Lung (tissue), 12 donors: ENCODE measurements around the gene XPR1. TPM values are rescaled to one million over a fixed set of nuclear protein-coding genes. Genes with fewer than 3 reads are reported as not detected.

Experiments
- ATAC-seq: fragments of 200-7000 bp; cut with Tn5 transposase; one replicate; pipeline ENCODE4 v1.9.1; 2020; ENCODE audit warnings: moderate number of reproducible peaks; ENCODE audit not compliant: insufficient read depth, low FRiP score
- DNase-seq, 3 donors: peaks; one replicate each; pipeline ENCODE4 v3.0.0-alpha.2; 2013 to 2017
- H3K27ac ChIP-seq, 2 donors: one replicate each; pipeline ENCODE4 v1.5.1; 2013; ENCODE audit warnings: mild to moderate bottlenecking in 2 of 2, moderate library complexity in 2 of 2, control low read depth in 1 of 2, inconsistent platforms in 1 of 2, low read depth in 1 of 2, low read length in 1 of 2
- H3K27me3 ChIP-seq, 3 donors: one replicate each; pipeline ENCODE4 v1.5.1; 2013; ENCODE audit warnings: low read length in 2 of 3; ENCODE audit not compliant: control insufficient read depth in 3 of 3, insufficient read depth in 3 of 3
- H3K36me3 ChIP-seq, 4 donors: one replicate each; pipeline ENCODE4 v1.5.1; 2013; ENCODE audit warnings: low read length in 4 of 4, mild to moderate bottlenecking in 1 of 4, moderate library complexity in 1 of 4; ENCODE audit not compliant: control insufficient read depth in 4 of 4, insufficient read depth in 4 of 4
- H3K4me1 ChIP-seq, 5 donors: one replicate each; pipeline ENCODE4 v1.5.1; 2013; ENCODE audit warnings: low read length in 5 of 5, mild to moderate bottlenecking in 2 of 5, moderate library complexity in 1 of 5; ENCODE audit not compliant: control insufficient read depth in 5 of 5, insufficient read depth in 5 of 5
- H3K4me3 ChIP-seq: one replicate; pipeline ENCODE4 v1.5.1; 2013; ENCODE audit warnings: mild to moderate bottlenecking, control low read depth, moderate library complexity
- H3K9ac ChIP-seq, 2 donors: one replicate each; pipeline ENCODE4 v1.5.1; 2013; ENCODE audit warnings: low read length in 2 of 2, control low read depth in 1 of 2; ENCODE audit not compliant: insufficient read depth in 1 of 2
- H3K9me3 ChIP-seq, 4 donors: one replicate each; pipeline ENCODE4 v1.5.1; 2013; ENCODE audit warnings: low read length in 3 of 4, mild to moderate bottlenecking in 1 of 4, moderate library complexity in 1 of 4; ENCODE audit not compliant: control insufficient read depth in 4 of 4, insufficient read depth in 3 of 4
- CTCF ChIP-seq: IDR thresholded peaks from 2 replicates; pipeline ENCODE4 v1.5.1; 2012; ENCODE audit warnings: mild to moderate bottlenecking; ENCODE audit errors: control extremely low read depth, extremely low read depth
- WGBS, 2 donors: extraction: QIAGEN DNeasy Blood & Tissue Kit; methylation state at CpG; one replicate each; pipeline ENCODE4 v1.1.7; 2013; 5-methylcytosine and 5-hydroxymethylcytosine counted together
- polyA plus RNA-seq, 2 donors: library from polyadenylated mRNA; stranded (reverse); fragments of 200-250 nt; gene quantifications; one replicate each; pipeline ENCODE4 v1.2.1, GENCODE V29; 2013
- total RNA-seq, 2 donors: library from RNA; depleted of rRNA in 1 of 2; stranded (reverse); fragments of >200 nt in 1 of 2; gene quantifications; one replicate each; pipeline ENCODE4 v1.2.1, GENCODE V29; 2014 to 2021
- donor health status: control.
- donor health status: control.
- donor health status: Bipolar disorder and iron deficiency.
- donor health status: healthy.
- donor health status: DM: yes; HTN: yes; CAD: no.

Gene XPR1
- total and polyA plus RNA-seq, 4 donors: 7.4 to 44.0 (median 21.9) TPM

GRCh38 chr1:180785291-180785690 is 153.5 kb downstream of the XPR1 start:
- H3K4me3 ChIP-seq: no peak overlapping the region
- no peak overlapping the region for H3K9ac ChIP-seq
- H3K27me3 ChIP-seq: no peaks in the 10 kb centered on the region
- no peak for ATAC-seq
- DNase-seq: no peak
- no peak for TF ChIP-seq CTCF
- H3K36me3 ChIP-seq: peaks cover 0 to 5% (median 1%) of the 10 kb centered on the region in 4 donors
- WGBS, 2 donors: 87 to 88% methylated on average over 3 of the region's 3 CpGs
- H3K9me3 ChIP-seq: no peaks in the 10 kb centered on the region
- no peak overlapping the region for H3K27ac ChIP-seq
- H3K4me1 ChIP-seq: peaks cover 0 to 4% (median 0%) of the 10 kb centered on the region in 5 donors

GRCh38 chr1:180785887-180786286 is 154.1 kb downstream of the XPR1 start:
- H3K4me3 ChIP-seq: no peak overlapping the region
- no peaks in the 10 kb centered on the region for H3K9me3 ChIP-seq
- peaks cover 0 to 4% (median 0%) of the 10 kb centered on the region in 5 donors for H3K4me1 ChIP-seq
- no peak overlapping the region for H3K27ac ChIP-seq
- TF ChIP-seq CTCF: no peak
- DNase-seq: no peak
- H3K9ac ChIP-seq: no peak overlapping the region
- no peaks in the 10 kb centered on the region for H3K27me3 ChIP-seq
- WGBS, 2 donors: 79 to 81% methylated on average over 3 of the region's 3 CpGs
- H3K36me3 ChIP-seq: peaks cover 0 to 5% (median 1%) of the 10 kb centered on the region in 4 donors
- ATAC-seq: no peak

- Histone ChIP-seq H3K36me3 (peaks cover 0 to 5% (median 1%) of the 10 kb centered on the region in 4 donors), H3K9me3 (no peaks in the 10 kb centered on the region), H3K27me3 (no peaks in the 10 kb centered on the region), H3K9ac (no peak overlapping the region), H3K4me1 (peaks cover 0 to 4% (median 0%) of the 10 kb centered on the region in 5 donors), H3K27ac (no peak overlapping the region), H3K4me3 (no peak overlapping the region)
- no peak for TF ChIP-seq CTCF
- WGBS, 2 donors: 85 to 89% methylated on average over 1 of the region's 1 CpG
- DNase-seq (no peak), ATAC-seq (no peak)
Observed at GRCh38 chr1:180786624-180787023, 154.8 kb downstream of the XPR1 start.
